ENCODE measurements around the gene MEGF6.
A peak's percentile ranks its signal among the peaks of the same experiment; 100 is the strongest.
"Not testable (repeated sequence)": the region's sequence is repeated elsewhere in the genome, so short reads cannot be mapped to it uniquely, and the experiment has no call there.

MEGF6 gene

DNA sequence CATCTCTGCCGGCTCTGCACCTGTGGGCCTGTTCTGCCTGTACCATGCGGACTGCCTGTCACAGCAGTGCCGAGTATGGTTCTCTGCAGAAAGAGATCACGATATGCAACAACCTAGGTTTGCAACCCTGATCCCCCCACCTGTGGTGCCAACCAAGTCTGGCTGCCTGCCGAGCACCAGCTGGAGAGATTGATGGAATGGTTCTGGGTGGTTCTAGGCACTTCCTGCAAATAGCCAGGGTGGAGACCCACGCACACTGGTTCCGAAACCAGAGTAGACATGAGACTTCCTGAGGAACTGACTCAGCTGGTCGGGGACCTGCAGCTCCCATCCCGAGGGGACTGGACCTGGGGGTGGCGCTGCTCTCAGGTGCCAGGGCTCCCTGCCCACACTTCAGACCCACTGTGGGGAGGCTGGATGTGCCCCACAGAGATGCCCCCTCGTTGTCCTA lies 18.9 kb upstream of the MEGF6 start:
- DNase-seq (ENCODE audit: low read depth in 2 of 3, low spot score in 2 of 3): no peak

DNA sequence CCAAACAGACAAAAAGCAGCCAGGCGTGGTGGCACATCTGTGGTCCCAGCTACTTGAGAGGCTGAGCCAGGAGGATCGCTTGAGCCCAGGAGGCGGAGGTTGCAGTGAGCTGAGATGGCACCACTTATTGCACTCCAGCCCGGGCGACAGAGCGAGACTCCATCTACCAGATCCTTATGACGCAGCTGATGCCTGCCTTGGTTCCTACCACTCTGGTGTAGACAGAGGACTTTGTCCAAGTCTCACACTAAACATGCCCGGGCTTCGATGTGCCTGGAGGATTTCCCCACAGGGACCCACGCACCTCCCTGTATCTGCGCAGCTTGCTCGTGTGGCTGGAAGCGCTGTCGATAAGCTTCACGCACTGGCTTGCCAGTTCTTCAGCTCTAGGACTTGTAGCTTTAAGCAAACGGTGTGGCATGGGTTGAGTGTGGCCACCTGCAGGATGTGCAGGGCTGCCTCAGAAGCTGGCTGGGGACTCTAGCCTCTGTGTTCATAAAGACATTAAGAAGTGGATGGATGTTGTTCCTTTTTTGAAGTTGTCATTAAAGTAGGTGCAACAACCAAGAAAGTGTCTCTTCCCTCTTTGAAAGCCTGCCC lies 18.4 kb upstream of the MEGF6 start:
- no peak for DNase-seq (ENCODE audit: low read depth in 2 of 3, low spot score in 2 of 3)

DNA sequence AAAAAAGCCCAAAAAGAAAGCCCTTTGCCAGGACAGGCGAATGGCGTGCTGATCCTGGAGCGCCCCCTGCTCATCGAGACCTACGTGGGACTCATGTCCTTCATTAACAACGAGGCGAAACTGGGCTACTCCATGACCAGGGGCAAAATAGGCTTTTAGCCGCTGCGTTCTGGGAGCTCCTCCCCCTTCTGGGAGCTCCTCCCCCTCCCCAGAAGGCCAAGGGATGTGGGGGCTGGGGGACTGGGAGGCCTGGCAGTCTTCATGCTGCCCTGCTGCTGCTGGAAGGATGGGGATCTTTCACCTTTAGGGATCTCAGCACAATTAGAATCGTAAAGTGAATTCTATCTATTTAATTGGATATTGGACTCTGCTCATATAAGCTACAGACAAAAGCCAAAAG lies 17.1 kb upstream of the MEGF6 start:
- no peak for DNase-seq (ENCODE audit: low read depth in 2 of 3, low spot score in 2 of 3)

DNA sequence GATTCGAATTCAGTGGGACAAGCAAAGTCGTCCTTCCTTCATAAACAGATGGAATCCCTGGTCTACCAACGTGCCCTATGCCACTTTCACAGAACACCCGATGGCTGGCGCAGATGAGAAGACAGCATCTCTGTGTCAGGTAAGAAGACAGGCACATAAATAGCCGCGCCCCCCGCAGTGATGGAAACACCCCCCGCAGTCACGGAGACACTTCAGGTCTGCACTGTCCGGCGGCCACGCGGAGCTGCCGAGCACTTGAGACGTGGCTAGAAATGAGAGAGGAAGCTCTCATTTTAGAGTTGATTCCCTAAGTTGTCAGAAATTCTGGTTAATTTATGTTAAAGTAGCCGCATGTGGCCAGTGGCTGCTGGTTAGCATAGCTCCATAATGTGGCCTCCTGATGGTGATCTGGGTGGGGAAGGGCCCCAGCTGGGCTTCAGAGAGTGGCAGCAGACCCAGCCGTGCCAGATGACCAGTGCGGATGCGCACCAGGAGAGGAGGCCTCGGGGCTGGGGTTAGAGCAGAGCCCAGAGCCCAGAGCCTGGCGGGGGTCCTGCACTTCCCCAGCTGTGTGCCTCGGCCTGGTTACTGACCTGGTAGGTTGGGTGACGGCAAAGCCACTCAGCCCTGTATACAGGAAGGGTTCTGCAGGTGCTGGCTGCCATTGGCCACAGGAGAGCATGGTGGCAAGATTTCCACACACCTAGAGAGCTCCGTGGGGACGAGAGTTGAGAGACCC lies 16.4 kb upstream of the MEGF6 start:
- DNase-seq (ENCODE audit: low read depth in 2 of 3, low spot score in 2 of 3): no peak

DNA sequence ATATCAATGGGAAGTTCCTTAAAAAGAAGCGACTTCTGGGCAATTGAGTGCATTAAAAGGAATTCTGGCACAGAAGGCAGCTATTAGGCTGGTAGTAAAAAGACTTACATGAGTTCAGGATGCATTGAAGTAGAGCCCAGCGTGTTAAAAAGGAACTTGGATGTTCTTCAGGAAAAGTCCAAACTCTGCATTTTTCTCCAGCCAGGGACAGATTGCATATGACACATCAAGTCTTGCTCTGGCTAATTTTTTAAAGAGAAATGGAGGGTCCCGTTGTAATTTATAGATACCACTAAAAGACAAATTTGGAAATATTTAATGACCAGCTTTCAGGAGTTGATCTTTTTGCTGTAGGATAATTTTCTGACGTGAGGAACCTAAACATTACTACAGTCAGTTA lies 14.7 kb upstream of the MEGF6 start:
- DNase-seq (ENCODE audit: low read depth in 2 of 3, low spot score in 2 of 3): no peak

DNA sequence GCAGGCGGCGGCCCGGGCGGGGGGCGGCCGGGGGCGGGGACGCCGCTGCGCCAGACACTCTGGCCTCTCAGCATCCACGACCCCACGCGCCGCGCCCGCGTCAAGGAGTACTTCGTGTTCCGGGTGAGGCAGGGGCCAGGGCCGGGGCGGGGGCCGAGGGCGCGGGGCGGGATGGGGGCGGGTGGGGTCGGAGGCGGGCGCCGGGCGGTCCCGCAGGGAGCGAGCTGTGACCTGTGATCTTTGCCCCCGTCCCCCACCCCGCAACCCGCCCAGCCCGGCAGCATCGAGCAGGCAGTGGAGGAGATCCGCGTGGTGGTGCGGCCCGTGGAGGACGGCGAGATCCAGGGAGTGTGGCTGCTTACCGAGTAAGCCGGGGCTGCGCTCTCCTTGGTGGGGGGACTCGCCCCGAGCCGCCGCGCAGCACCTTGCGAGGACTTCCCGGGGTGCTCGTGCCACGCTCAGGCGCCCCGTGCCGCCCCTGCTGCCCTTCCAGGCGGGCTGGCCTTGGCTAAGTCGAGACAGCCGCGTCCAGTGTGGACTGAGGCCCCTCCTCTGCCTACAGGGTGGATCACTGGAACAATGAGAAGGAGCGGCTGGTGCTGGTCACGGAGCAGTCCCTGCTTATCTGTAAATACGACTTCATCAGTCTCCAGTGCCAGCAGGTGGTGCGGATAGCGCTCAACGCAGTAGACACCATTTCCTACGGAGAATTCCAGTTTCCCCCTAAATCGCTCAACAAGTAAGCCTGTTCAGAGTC lies 14.0 kb upstream of the MEGF6 start:
- DNase-seq (ENCODE audit: low read depth in 2 of 3, low spot score in 2 of 3): no peak

DNA sequence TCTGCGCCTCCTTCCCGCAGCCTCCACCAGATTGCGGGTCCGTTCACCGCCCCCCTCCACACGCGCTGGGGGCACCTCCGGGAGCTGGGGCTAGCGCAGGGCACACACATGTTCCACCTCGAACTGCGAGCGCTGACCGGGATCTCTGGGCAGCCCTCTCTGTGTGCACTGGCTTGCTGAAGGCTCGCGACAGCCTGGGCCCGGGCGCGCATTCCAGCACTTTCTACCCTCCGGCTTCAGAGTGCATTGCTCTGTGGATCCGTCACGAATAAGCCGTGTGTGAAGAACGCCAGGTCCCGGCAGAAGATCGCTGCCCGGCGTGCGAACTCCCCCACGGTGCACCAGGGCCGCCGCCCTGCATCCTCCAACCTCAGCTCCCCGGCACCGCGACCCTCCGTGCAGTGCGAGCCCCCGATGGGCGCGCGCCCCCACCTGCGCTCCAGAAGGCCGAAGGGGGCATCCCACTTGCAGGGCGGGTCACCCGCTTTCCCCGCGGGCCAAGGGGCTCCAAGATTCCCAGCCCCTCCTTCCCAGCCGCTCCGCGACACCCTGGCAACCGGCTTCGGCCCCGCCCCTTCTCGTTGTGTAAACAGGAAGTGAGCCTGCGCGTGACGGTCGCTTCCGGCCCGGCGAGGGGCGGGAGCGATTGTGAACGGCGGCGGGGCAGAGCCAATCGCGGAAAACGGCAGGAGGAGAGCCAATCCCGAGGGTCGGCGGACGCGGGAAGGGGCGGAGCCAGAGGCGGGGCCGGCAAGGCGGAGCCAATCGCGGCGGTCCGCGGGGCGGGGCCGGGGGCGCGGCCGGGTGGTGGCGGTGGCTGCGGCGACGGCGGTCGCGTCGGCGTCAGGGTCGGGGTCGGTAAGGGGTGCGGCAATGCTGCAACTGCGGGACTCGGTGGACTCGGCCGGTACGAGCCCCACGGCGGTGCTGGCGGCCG lies 13.2 kb upstream of the MEGF6 start, which contains the start of gene TPRG1L:
Gene TPRG1L, plus strand, starts transcription at position 816 of the 937 bp plus-strand sequence. Its CDS starts 58 bp downstream, at position 874.
- peak; percentile 94 to 97 (median 97) for DNase-seq (ENCODE audit: low read depth in 2 of 3, low spot score in 2 of 3)

DNA sequence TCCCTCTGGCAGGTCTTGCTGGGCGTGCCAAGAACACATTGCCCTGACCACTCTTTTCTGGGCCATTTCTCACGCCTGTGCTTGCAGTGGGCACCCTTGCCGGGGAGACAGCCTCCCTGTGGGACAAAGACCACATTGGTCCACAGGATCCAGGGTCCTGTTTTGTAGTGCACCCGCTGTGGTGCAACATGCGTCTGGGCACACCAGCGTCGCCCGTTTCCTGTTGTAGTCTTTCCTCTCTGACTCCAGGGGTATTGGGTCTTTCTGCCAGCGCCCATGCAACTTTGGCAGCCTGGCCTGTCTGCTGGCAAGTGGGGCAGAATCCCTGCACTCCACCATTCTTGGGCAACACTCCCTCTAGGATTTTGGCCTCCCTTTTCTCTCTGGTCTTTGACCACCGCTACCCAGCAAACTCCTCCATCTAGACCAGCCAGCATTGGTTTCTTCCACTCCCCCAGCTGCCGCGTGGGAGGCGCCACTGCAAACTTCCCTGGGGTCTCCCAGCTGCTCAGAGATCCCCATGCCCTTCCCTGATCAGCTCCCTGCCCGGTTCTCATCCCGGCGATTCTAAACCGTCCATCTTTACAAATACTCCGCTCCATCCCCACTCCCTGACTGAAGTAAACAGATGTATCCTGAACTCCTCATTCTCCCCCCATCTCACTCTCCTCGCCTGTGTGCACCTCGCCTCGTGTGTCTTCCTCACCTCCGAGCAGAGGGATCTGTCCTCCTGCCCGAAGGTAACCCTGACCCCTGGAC lies 12.3 kb upstream of the MEGF6 start:
- no peak for DNase-seq (ENCODE audit: low read depth in 2 of 3, low spot score in 2 of 3)

DNA sequence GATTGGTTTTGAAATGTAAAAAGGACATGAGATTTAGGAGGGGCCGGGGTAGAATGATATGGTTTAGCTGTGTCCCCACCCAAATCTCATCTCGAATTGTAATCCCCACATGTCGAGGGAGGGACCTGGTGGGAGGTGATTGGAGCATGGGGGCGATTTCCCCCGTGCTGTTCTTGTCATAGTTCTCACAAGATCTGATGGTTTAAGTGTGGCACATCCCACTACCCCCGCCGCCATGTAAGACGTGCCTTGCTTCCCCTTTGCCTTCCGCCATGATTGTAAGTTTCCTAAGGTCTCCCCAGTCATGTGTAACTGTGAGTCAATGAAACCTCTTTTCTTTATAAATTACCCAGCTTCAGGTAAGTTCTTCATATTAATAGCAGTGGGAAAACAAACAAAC lies 10.8 kb upstream of the MEGF6 start:
- DNase-seq (ENCODE audit: low read depth in 2 of 3, low spot score in 2 of 3): not testable (repeated sequence)

DNA sequence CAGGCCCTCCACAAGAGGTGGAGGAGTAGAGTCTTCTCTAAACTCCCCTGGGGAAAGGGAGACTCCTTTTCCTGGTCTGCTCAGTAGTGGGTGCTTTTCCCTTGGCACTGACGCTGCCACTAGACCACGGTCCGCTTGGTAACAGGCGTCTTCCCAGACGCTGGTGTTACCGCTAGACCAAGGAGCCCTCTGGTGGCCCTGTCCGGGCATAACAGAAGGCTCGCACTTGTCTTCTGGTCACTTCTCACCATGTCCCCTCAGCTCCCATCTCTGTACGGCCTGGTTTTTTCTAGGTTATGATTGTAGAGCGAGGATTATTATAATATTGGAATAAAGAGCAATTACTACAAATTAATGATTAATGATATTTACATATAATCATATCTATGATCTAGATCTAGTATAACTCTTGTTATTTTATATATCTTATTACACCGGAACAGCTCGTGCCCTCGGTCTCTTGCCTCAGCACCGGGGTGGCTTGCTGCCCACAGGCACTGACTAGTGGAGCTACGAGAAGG lies 9.9 kb upstream of the MEGF6 start:
- DNase-seq (ENCODE audit: low read depth in 2 of 3, low spot score in 2 of 3): not testable (repeated sequence)

DNA sequence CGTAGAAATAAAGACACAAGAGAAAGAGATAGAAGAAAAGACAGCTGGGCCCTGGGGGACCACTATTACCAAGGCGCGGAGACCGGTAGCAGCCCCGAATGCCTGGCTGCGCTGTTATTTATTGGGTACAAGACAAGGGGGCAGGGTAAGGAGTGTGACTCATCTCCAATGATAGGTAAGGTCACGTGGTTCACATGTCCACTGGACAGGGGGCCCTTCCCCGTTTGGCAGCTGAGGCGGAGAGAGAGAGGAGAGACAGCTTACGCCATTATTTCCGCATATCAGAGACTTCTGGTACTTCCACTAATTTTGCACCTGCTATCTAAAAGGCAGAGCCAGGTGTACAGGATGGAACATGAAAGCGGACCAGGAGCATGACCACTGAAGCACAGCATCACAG lies 9.4 kb upstream of the MEGF6 start:
- DNase-seq (ENCODE audit: low read depth in 2 of 3, low spot score in 2 of 3): no peak

DNA sequence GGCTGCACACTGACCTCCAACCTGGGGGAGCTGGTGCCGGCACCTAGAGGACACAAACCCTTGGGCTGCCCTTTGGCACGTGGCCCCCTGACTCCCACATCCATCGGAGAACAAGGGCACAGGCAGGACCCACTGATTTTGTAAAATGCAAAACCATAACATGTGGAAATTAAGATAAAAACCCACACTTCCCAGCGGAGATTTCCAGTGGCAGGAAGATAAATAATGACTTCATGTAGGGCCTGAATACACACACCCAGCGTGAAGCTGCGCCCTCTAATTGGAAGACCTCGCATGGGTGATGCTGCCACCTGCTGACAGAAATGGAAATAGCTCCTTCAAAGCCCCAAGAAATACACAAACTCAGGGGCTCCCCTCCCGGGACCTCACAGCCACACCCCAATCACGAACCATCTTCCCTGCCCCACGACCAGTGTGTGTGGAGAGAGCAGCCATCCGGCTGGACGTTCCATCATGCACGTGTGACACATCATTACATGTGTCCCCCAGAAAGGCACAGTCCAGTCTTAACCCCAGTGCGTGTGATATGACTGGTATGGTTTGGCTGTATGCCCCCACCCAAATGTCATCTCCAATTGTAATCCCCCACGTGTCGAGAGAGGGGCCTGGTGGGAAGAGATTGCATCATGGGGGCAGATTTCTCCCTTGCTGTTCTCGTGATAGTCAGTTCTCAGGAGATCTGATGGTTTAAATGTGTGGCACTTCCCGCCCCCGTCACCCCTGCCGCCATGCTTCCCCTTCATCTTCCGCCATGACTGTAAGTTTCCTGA lies 7.8 kb upstream of the MEGF6 start:
- peak; percentile 22 to 53 (median 41) for DNase-seq (ENCODE audit: low read depth in 2 of 3, low spot score in 2 of 3)

DNA sequence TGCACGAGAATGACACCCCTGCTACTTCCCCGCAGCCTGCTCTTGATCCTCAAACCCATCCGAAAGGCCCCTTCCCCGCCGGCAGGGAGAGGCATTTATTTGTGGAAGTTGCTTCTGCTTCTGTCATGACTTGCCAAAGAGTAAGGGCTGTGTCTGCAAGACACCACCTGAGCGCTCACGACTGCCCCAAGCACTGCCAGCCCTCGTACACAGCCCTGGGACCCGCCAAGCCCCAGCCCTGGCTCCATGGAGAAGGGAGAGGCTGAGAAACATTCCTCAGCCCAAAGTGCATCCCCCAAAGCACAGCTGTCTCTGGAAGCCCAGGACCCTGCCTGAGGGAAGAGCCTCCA lies 7.2 kb upstream of the MEGF6 start:
- DNase-seq (ENCODE audit: low read depth in 2 of 3, low spot score in 2 of 3): no peak

DNA sequence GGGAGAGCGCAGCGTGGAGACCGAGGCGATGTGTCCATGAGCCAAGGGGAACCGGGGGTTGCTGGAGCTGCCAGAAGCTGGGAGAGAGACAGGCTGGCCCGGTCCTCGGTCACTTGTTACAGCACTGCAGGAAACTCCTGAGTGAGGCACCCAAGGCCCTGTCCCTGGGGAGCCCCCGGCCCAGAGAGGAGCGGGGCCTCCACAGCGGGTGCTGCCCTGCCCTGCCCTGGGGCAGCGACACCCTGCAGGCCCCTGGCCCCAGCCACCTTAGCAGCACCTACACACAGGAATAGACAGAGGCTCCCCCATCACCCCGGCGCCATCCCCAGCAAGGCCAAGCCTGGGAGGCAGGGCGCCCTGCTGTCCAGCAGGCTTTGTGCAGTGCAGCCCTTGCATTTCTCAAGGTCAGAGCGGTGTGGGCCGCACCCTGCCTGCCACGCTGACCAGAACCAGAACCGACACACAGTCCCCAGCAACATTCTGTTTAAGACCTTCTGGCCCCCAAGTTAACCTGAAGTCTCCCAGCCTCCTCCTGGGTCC lies 6.6 kb upstream of the MEGF6 start:
- DNase-seq (ENCODE audit: low read depth in 2 of 3, low spot score in 2 of 3): no peak

DNA sequence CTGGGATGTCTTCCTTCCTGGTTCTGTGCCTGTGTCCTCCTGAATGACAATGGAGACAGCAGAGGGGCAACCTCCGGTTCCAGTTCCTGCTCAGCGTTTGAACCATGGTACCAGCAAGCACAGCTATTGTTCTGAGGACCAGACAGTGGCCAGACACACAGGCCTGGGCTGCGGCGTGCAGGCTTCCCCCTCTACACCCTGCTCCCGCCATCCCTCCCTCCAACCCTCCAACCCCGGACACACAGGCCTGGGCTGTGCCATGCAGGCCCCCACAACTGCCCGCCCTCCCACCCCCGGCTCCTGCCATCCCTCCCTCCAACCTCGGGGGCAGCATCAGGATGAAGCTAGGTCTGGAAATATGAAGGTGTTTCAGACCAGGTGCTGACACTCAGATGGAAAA lies 5.6 kb upstream of the MEGF6 start:
- no peak for DNase-seq (ENCODE audit: low read depth in 2 of 3, low spot score in 2 of 3)

DNA sequence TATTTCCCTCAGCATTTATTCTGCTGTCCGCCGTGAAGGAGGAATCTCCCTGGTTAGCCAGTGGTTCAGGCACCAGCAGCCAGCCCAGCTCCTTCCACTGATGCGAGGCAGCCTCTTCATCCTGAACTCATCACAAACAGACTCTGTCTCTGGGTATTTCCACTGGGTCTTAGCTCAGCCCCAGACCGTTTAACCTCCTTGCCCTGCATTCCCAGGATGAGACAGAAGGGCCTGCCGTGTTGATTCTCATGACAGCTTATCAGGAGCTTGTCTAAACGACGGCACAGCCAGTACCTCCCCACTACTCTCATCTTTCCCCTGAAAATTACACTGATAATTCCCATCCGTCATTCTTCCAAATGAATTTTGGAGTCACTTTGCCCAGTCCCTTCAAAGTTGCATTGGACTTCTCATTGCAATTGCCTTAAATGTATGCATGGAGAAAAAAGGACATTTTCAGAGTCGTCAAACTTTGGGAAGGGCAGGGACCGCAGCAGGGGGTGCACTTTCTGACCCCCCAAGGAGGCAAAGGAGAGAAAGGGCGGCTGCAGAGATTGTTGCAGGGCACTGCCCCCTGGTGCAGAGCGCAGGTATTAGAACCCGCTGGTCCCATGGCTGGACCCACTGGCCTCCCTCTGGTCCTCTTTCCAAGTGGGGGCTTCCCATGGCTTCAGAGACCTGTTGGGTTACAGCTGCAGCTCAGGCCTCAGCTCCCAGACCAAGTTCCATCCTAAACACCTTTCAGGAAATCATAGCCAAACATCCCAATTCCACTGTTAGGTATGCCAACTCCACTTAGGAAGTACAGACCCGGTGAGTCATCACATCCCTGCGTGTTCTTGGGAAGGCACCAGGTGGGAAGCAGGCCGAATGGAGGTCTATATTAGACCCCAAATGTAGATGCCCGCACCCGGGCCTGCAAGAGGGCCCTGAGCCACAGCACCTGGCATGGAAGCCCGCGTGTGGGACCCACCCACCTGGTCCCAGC lies 3.7 kb upstream of the MEGF6 start:
- DNase-seq (ENCODE audit: low read depth in 2 of 3, low spot score in 2 of 3): no peak

DNA sequence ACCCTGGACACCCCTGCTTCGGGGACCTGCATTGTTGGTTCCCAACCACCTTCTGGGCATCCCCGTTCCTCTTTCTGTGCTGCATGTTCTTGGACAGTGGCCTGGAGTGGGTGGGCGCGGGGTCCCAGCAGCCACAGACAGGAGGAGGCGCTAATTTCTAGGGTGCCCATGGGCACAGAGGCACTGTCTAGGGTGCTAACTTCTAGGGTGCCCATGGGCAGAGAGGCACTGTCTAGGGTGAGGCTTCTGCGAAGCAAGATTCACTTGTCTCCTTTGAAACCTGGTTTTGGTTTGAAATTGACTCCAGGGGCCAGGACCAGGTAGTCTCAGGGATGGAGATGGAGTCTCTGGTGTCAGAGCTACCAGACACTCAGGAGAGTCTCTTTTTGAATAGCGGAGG lies 815 bp upstream of the MEGF6 start:
- no peak for DNase-seq (ENCODE audit: low read depth in 2 of 3, low spot score in 2 of 3)
